OCI-LY1 (cell line): Measurements from ENCODE around the gene HS3ST5.

Experiments
- H2AFZ ChIP-seq: fragments of 200-600 bp; sonication (generic), shearing (Covaris generic); 2 replicates; pipeline ENCODE4 v1.6.0; 2014; ENCODE audit warnings: antibody characterized with exemption, mild to moderate bottlenecking, low read length
- H3F3A ChIP-seq: fragments of 200-600 bp; sonication (generic), shearing (Covaris generic); 2 replicates; pipeline ENCODE4 v1.6.0; 2014; ENCODE audit warnings: mild to moderate bottlenecking, antibody characterized with exemption, low read length, moderate library complexity; ENCODE audit not compliant: insufficient read depth
- H3K27ac ChIP-seq: fragments of 200-600 bp; sonication (generic); 2 replicates; pipeline ENCODE4 v1.5.1; 2014; ENCODE audit warnings: low read length, mixed run types, mild to moderate bottlenecking, low read depth; ENCODE audit not compliant: poor library complexity, severe bottlenecking
- H3K27me3 ChIP-seq: fragments of 200-600 bp; sonication (generic); 2 replicates; pipeline ENCODE4 v1.6.0; 2014; ENCODE audit warnings: antibody characterized with exemption, mild to moderate bottlenecking, low read length, moderate library complexity; ENCODE audit not compliant: insufficient read depth
- H3K36me3 ChIP-seq: fragments of 200-600 bp; sonication (generic); 2 replicates; pipeline ENCODE4 v1.6.1; 2014; ENCODE audit warnings: mild to moderate bottlenecking, antibody characterized with exemption, low read length, moderate library complexity, mixed read lengths; ENCODE audit not compliant: insufficient read depth
- H3K4me1 ChIP-seq: fragments of 200-600 bp; sonication (generic); 2 replicates; pipeline ENCODE4 v1.5.1; 2014; ENCODE audit warnings: mild to moderate bottlenecking, low read length, moderate library complexity; ENCODE audit not compliant: insufficient read depth, severe bottlenecking
- H3K4me2 ChIP-seq: fragments of 200-600 bp; sonication (generic), shearing (Covaris generic); 2 replicates; pipeline ENCODE4 v1.6.1; 2014; ENCODE audit warnings: low read length
- H3K4me3 ChIP-seq: fragments of 200-600 bp; sonication (generic); 2 replicates; pipeline ENCODE4 v1.5.1; 2014; ENCODE audit warnings: low read length, low read depth, mild to moderate bottlenecking, mixed read lengths; ENCODE audit not compliant: poor library complexity, severe bottlenecking
- H3K79me2 ChIP-seq: fragments of 200-600 bp; shearing (Covaris generic); 2 replicates; pipeline ENCODE4 v1.6.1; 2016; ENCODE audit warnings: mixed run types, low read length, mixed read lengths; ENCODE audit not compliant: insufficient read depth
- H3K9ac ChIP-seq: fragments of 200-600 bp; sonication (generic), shearing (Covaris generic); 2 replicates; pipeline ENCODE4 v1.6.1; 2014; ENCODE audit warnings: mild to moderate bottlenecking, low read length, mixed read lengths
- H3K9me2 ChIP-seq: fragments of 200-600 bp; sonication (generic), shearing (Covaris generic); 2 replicates; pipeline ENCODE4 v1.6.1; 2014; ENCODE audit warnings: low read depth, mild to moderate bottlenecking, low read length, mixed read lengths
- H3K9me3 ChIP-seq: fragments of 200-600 bp; shearing (Covaris generic); 2 replicates; pipeline ENCODE4 v1.6.1; 2014; ENCODE audit warnings: low read length, mixed read lengths
- H4K20me1 ChIP-seq: fragments of 200-600 bp; sonication (generic), shearing (Covaris generic); 2 replicates; pipeline ENCODE4 v1.6.0; 2016; ENCODE audit warnings: mild to moderate bottlenecking, low read length; ENCODE audit not compliant: insufficient read depth
- CTCF ChIP-seq: fragments of 200-600 bp; sonication (generic), shearing (Covaris generic); IDR thresholded peaks from 2 replicates; pipeline ENCODE4 v1.5.1; 2017; ENCODE audit warnings: mild to moderate bottlenecking, antibody characterized with exemption, low read length, moderate library complexity, mixed read lengths
- EZH2 ChIP-seq: fragments of 200-600 bp; sonication (generic), shearing (Covaris generic); IDR thresholded peaks from 2 replicates; pipeline ENCODE4 v1.8.0; 2017; ENCODE audit warnings: borderline replicate concordance, mixed run types, mild to moderate bottlenecking, antibody characterized with exemption, low read length, moderate library complexity, mixed read lengths

HS3ST5 gene

GRCh38 chr6:114240796-114241195 lies 102.0 kb downstream of the HS3ST5 start:
- no peak for TF ChIP-seq CTCF
- TF ChIP-seq EZH2: no peak
- no peaks in the 10 kb centered on the region for H3K9me3 ChIP-seq
- H3K36me3 ChIP-seq: no peaks in the 10 kb centered on the region
- no peaks in the 10 kb centered on the region for H3K9me2 ChIP-seq
- no peaks in the 10 kb centered on the region for H3K4me1 ChIP-seq
- H3K4me2 ChIP-seq: no peak overlapping the region
- H3K79me2 ChIP-seq: no peaks in the 10 kb centered on the region
- H3K27me3 ChIP-seq: no peaks in the 10 kb centered on the region
- H3K27ac ChIP-seq: no peak overlapping the region
- no peak overlapping the region for H2AFZ ChIP-seq
- H3K4me3 ChIP-seq: no peak overlapping the region
- H3K9ac ChIP-seq: no peak overlapping the region
- no peaks in the 10 kb centered on the region for H3F3A ChIP-seq
- H4K20me1 ChIP-seq: no peaks in the 10 kb centered on the region

DNA sequence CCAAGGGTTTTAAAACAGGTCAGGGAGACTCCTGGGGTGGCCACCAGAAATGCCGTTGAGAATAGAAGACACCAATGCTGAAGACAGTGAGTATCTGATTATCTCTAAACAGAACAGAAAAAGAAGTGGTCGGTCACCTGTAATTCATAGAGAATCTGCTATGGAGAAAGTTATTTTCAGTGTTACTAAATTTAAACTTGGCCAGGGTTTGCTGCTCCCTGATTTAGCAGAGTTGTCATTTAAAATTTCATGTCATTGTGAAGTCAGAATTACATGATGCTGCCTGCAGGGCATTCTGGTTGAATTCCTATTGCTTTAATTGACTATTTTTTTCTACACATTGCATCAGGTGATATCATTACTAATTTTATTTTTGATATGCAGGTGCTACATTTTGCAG lies 114.1 kb downstream of the HS3ST5 start:
- Histone ChIP-seq H3K36me3 (no peaks in the 10 kb centered on the region), H3K4me3 (no peak overlapping the region), H3F3A (no peaks in the 10 kb centered on the region), H3K4me1 (no peaks in the 10 kb centered on the region), H3K27me3 (no peaks in the 10 kb centered on the region; the same call in 1 of the 2 replicates), H3K9me2 (no peaks in the 10 kb centered on the region), H3K4me2 (no peak overlapping the region), H3K9ac (no peak overlapping the region), H2AFZ (no peak overlapping the region), H3K27ac (no peak overlapping the region), H3K9me3 (no peaks in the 10 kb centered on the region), H3K79me2 (no peaks in the 10 kb centered on the region), H4K20me1 (no peaks in the 10 kb centered on the region)
- TF ChIP-seq CTCF: no peak
- TF ChIP-seq EZH2: no peak

- H3K36me3 ChIP-seq: no peaks in the 10 kb centered on the region
- H3F3A ChIP-seq: no peaks in the 10 kb centered on the region
- no peak overlapping the region for H2AFZ ChIP-seq
- no peak overlapping the region for H3K9ac ChIP-seq
- no peak overlapping the region for H3K27ac ChIP-seq
- no peaks in the 10 kb centered on the region for H4K20me1 ChIP-seq
- TF ChIP-seq CTCF: no peak
- no peak for TF ChIP-seq EZH2
- H3K9me3 ChIP-seq: no peaks in the 10 kb centered on the region
- H3K4me1 ChIP-seq: no peaks in the 10 kb centered on the region
- H3K4me2 ChIP-seq: no peak overlapping the region
- H3K79me2 ChIP-seq: no peaks in the 10 kb centered on the region
- no peak overlapping the region for H3K4me3 ChIP-seq
- H3K27me3 ChIP-seq: no peaks in the 10 kb centered on the region; the same call in 1 of the 2 replicates
- no peaks in the 10 kb centered on the region for H3K9me2 ChIP-seq
Observed at GRCh38 chr6:114227944-114228468, 114.8 kb downstream of the HS3ST5 start.
